HCT116 (cell line): Measurements from ENCODE around the gene STPG1. TPM values are rescaled to one million over a fixed set of nuclear protein-coding genes. Genes with fewer than 3 reads are reported as not detected.

Experiments used
- ATAC-seq: fragments of 200-7000 bp; cut with Tn5 transposase; 2 replicates; pipeline ENCODE4 v1.9.1; 2020; ENCODE audit warnings: mild to moderate bottlenecking, moderate library complexity
- BruUV-seq: library from RNA; stranded (reverse); fragments of 400-500 nt; replicated peaks from 2 replicates; lab custom pipeline; 2021; lab: Mats Ljungman, UMichigan
- CTCF ChIA-PET: fragments of 300-600 bp; sonication (Branson Sonifier 250); formaldehyde crosslinking; loops from one replicate; lab custom pipeline; 2021; ENCODE audit warnings: antibody characterized with exemption; lab: Charles Lee
- POLR2A ChIA-PET: fragments of 300-600, 350-600 bp; sonication (Branson Sonifier 250); formaldehyde crosslinking; loops from one replicate; lab custom pipeline; 2021; ENCODE audit warnings: antibody characterized with exemption; lab: Charles Lee
- RAD21 ChIA-PET, 2 experiments: fragments of 300-600 bp; sonication (Branson Sonifier 250); formaldehyde crosslinking; loops; one replicate each; lab custom pipeline; 2023; ENCODE audit warnings: low total read pairs in 2 of 2; ENCODE audit not compliant: uncharacterized antibody in 2 of 2, unreplicated experiment in 2 of 2, low non-redundant PET in 1 of 2; lab: Charles Lee
- DNase-seq: peaks from one replicate; pipeline ENCODE4 v3.0.0-alpha.2; 2010; ENCODE audit warnings: low read depth, low spot score
- H2AFZ ChIP-seq: fragments of 200-600 bp; shearing (Covaris generic), sonication (generic); 2 replicates; pipeline ENCODE4 v1.6.1; 2017; ENCODE audit warnings: low read depth, mixed run types, mixed read lengths, antibody characterized with exemption, low read length; ENCODE audit not compliant: poor library complexity, severe bottlenecking
- H3K27ac ChIP-seq: 2 replicates; pipeline ENCODE4 v1.5.1; 2012; ENCODE audit warnings: low read depth, low read length
- H3K27me3 ChIP-seq: fragments of 200-600 bp; sonication (generic); 2 replicates; pipeline ENCODE4 v1.6.1; 2016; ENCODE audit warnings: mixed run types, low read length, mixed read lengths; ENCODE audit not compliant: insufficient read depth
- H3K36me3 ChIP-seq, 2 experiments: fragments of 200-500 bp in 1 of 2; fragments of 200-600 bp in 1 of 2; sonication (Bioruptor generic) in 1 of 2; sonication (generic) in 1 of 2; 2 replicates each; pipeline versions ENCODE4 v1.5.1 to v1.6.1; 2014 to 2016; ENCODE audit warnings: low read length in 2 of 2, inconsistent platforms in 1 of 2, mixed read lengths in 1 of 2, mixed run types in 1 of 2; ENCODE audit not compliant: insufficient read depth in 2 of 2, control insufficient read depth in 1 of 2
- H3K4me1 ChIP-seq, 2 experiments: fragments of 200-600 bp in 1 of 2; sonication (generic) in 1 of 2; 2 replicates each; pipeline versions ENCODE4 v1.5.1 to v1.6.1; 2012 to 2017; ENCODE audit warnings: low read length in 2 of 2, inconsistent platforms in 1 of 2, mild to moderate bottlenecking in 1 of 2, mixed read lengths in 1 of 2, mixed run types in 1 of 2, moderate library complexity in 1 of 2; ENCODE audit not compliant: insufficient read depth in 2 of 2, control insufficient read depth in 1 of 2
- H3K4me2 ChIP-seq: fragments of 200-600 bp; sonication (generic); 2 replicates; pipeline ENCODE4 v1.6.1; 2017; ENCODE audit warnings: mixed run types, low read length, mixed read lengths
- H3K4me3 ChIP-seq, 2 experiments: fragments of 200-600 bp in 1 of 2; sonication (generic) in 1 of 2; replicated peaks in 1 of 2; 2 replicates each; pipeline ENCODE4 v1.5.1; 2011 to 2016; ENCODE audit warnings: low read length in 2 of 2, control low read depth in 1 of 2, low read depth in 1 of 2, mild to moderate bottlenecking in 1 of 2, mixed read lengths in 1 of 2, mixed run types in 1 of 2
- H3K79me2 ChIP-seq: fragments of 200-600 bp; sonication (generic); 2 replicates; pipeline ENCODE4 v1.6.1; 2017; ENCODE audit warnings: mild to moderate bottlenecking, mixed run types, low read length, moderate library complexity, mixed read lengths; ENCODE audit not compliant: insufficient read depth
- H3K9ac ChIP-seq: fragments of 200-600 bp; sonication (generic); 2 replicates; pipeline ENCODE4 v1.6.1; 2016; ENCODE audit warnings: low read length, mixed read lengths
- H3K9me2 ChIP-seq: fragments of 200-600 bp; sonication (generic), shearing (Covaris generic); 2 replicates; pipeline ENCODE4 v1.6.1; 2017; ENCODE audit warnings: mixed run types, mild to moderate bottlenecking, moderate library complexity; ENCODE audit not compliant: insufficient read depth
- H3K9me3 ChIP-seq, 2 experiments: fragments of 200-500 bp in 1 of 2; fragments of 200-600 bp in 1 of 2; sonication (Bioruptor generic) in 1 of 2; sonication (generic) in 1 of 2; 2 replicates each; pipeline ENCODE4 v1.6.1; 2014 to 2017; ENCODE audit warnings: low read length in 2 of 2, mixed read lengths in 2 of 2, inconsistent platforms in 1 of 2, low read depth in 1 of 2, mild to moderate bottlenecking in 1 of 2, mixed run types in 1 of 2, moderate library complexity in 1 of 2; ENCODE audit not compliant: control insufficient read depth in 1 of 2, insufficient read depth in 1 of 2
- H4K20me1 ChIP-seq: fragments of 200-600 bp; sonication (generic), shearing (Covaris generic); 2 replicates; pipeline ENCODE4 v1.6.1; 2017; ENCODE audit warnings: mixed run types, mild to moderate bottlenecking, moderate library complexity; ENCODE audit not compliant: insufficient read depth
- POLR2A ChIP-seq: IDR thresholded peaks from 2 replicates; pipeline ENCODE4 v1.7.0; 2011; ENCODE audit warnings: borderline replicate concordance; ENCODE audit not compliant: insufficient read depth, insufficient read length; ENCODE audit errors: extremely low read depth
- RAD21 ChIP-seq: IDR thresholded peaks from 2 replicates; pipeline ENCODE4 v1.6.1; 2012; ENCODE audit warnings: low read depth, mild to moderate bottlenecking
- SIN3A ChIP-seq: IDR thresholded peaks from 2 replicates; pipeline ENCODE4 v1.6.1; 2012; ENCODE audit warnings: low read depth
- ZFX ChIP-seq: fragments of 450-650 bp; IDR thresholded peaks from 2 replicates; pipeline ENCODE4 v1.6.1; 2017
- intact Hi-C: fragments of 100-400 bp; cut with micrococcal nuclease; formaldehyde crosslinking; loops from 2 replicates; pipeline ENCODE4 v1.10.0; 2022
- total RNA-seq: library from RNA; stranded (reverse); gene quantifications from one replicate; pipeline ENCODE4 v1.2.1, GENCODE V29; 2021; ENCODE audit not compliant: unreplicated experiment
- TF ChIP-seq, protein P1 (sequence below): IDR thresholded peaks from 2 replicates; pipeline ENCODE4 v1.6.1; 2012
- TF ChIP-seq, protein P2 (sequence below), 3 experiments: fragments of 200-600 bp in 1 of 3; sonication (generic) in 1 of 3; IDR thresholded peaks in 2 of 3; conservative IDR thresholded peaks in 1 of 3; 2 replicates each; pipeline ENCODE4 v1.5.1; 2012 to 2017; ENCODE audit warnings: low read depth in 2 of 3, low read length in 2 of 3, antibody characterized with exemption in 1 of 3, borderline replicate concordance in 1 of 3, control low read depth in 1 of 3, mild to moderate bottlenecking in 1 of 3, mixed read lengths in 1 of 3, mixed run types in 1 of 3, moderate library complexity in 1 of 3; ENCODE audit not compliant: insufficient read depth in 1 of 3

Gene STPG1
- total RNA-seq, 1 experiment from 2014 or later = 13.4 TPM

DNA sequence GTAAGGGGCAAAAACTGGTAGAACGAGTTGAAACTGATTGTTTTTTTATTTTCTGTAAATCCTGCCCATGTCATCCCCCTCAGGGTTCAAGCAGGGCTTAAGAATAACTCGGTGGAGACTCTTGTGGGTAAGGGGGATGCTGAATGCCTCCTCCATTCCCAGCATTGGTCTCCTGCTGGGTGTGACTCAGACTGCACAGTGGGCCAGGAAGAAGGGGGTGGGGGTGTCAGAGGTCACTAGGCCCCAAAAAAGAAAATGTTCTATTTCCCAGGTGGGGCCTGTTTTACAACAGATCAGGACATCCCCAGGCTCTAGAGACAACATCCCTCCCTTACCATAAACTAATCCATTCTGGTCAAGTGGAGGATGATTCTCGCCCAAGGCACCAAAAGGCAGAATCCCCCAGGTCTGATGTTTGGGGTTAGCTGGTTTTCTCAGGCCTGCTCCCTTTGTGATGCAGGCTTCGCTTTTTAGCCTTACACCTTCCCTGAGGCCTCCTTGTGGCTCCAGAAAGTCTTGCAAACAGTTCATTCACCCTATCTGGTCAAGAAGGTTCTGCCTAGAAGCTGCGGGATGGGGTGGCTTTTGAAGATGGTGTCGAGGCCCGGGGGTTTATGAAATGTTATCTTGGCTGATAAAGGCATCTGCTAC lies 105.1 kb downstream of the STPG1 start:
- H3K9ac ChIP-seq = no peak overlapping the region
- POLR2A ChIA-PET = interaction anchor here (0.6 kb wide), 1 partner anchor 10 kb away, joined by 3 read pairs; no protein-coding TSS in a partner anchor
- H3K27ac ChIP-seq = no peak overlapping the region
- no peaks in the 10 kb centered on the region for H4K20me1 ChIP-seq
- ATAC-seq (peak; percentile 81), DNase-seq (no peak)
- H2AFZ ChIP-seq = no peak overlapping the region
- H3K4me3 ChIP-seq = no peak overlapping the region
- CTCF ChIA-PET = interaction anchor here (0.7 to 2.1 kb wide), 4 partner anchors 9 to 106 kb away, joined by 3 to 11 read pairs (median 5); partner anchors contain the start of gene GRHL3
- no peaks in the 10 kb centered on the region for H3K9me2 ChIP-seq
- no TSS peak for BruUV-seq
- peaks cover 20% of the 10 kb centered on the region; the same call in 1 of the 2 replicates for H3K27me3 ChIP-seq
- H3K4me2 ChIP-seq = no peak overlapping the region
- TF ChIP-seq, protein P1, sequence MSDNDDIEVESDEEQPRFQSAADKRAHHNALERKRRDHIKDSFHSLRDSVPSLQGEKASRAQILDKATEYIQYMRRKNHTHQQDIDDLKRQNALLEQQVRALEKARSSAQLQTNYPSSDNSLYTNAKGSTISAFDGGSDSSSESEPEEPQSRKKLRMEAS = no peak
- TF ChIP-seq, protein P2, sequence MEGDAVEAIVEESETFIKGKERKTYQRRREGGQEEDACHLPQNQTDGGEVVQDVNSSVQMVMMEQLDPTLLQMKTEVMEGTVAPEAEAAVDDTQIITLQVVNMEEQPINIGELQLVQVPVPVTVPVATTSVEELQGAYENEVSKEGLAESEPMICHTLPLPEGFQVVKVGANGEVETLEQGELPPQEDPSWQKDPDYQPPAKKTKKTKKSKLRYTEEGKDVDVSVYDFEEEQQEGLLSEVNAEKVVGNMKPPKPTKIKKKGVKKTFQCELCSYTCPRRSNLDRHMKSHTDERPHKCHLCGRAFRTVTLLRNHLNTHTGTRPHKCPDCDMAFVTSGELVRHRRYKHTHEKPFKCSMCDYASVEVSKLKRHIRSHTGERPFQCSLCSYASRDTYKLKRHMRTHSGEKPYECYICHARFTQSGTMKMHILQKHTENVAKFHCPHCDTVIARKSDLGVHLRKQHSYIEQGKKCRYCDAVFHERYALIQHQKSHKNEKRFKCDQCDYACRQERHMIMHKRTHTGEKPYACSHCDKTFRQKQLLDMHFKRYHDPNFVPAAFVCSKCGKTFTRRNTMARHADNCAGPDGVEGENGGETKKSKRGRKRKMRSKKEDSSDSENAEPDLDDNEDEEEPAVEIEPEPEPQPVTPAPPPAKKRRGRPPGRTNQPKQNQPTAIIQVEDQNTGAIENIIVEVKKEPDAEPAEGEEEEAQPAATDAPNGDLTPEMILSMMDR (IDR thresholded peaks at IDR 0.05 in 2 of 3, conservative IDR thresholded peaks at IDR 0.05 in 1 of 3; ENCODE audit: borderline replicate concordance in 1 of 3, insufficient read depth in 1 of 3, low read depth in 2 of 3, low read length in 2 of 3) = peak; percentile 29 to 50 (median 41); a peak in 3 of 6 replicates
- TF ChIP-seq POLR2A = no peak
- 0 out of 2 replicates have a peak, but pooled peaks have one; percentile 13 for TF ChIP-seq ZFX
- TF ChIP-seq SIN3A = no peak
- TF ChIP-seq RAD21 = peak; percentile 53
- no peaks in the 10 kb centered on the region for H3K79me2 ChIP-seq
- no peaks in the 10 kb centered on the region for H3K36me3 ChIP-seq
- H3K9me3 ChIP-seq = no peaks in the 10 kb centered on the region
- RAD21 ChIA-PET = interaction anchor here in 1 of 2 experiments (1.4 to 1.7 kb wide), 2 partner anchors 107 to 109 kb away, joined by 3 to 6 read pairs; no protein-coding TSS in a partner anchor
- intact Hi-C loops = loop anchor here (1.0 kb wide), 1 partner anchor 106 kb away; no protein-coding TSS in a partner anchor
- H3K4me1 ChIP-seq = peaks cover 0 to 11% of the 10 kb centered on the region in 2 experiments; a peak in 3 of 4 replicates

Other genes with a start within 250 kb of the STPG1 start
- 7.6 TPM for gene IFNLR1, start 226.5 kb downstream of the STPG1 start, total RNA-seq
- gene GRHL3, start 94.4 kb downstream of the STPG1 start, total RNA-seq = 1.0 TPM
- gene NIPAL3, start 2.0 kb upstream of the STPG1 start, total RNA-seq = 16.6 TPM
- gene RCAN3, start 89.1 kb upstream of the STPG1 start, total RNA-seq = 13.3 TPM
- 0.84 TPM for gene NCMAP, start 142.3 kb upstream of the STPG1 start, total RNA-seq
- gene SRRM1, start 229.5 kb upstream of the STPG1 start, total RNA-seq = 184 TPM